OCI-LY7 (cell line): ENCODE results near the gene CCNO.

Source experiments
- CTCF ChIP-seq: fragments of 200-600 bp; sonication (generic); conservative IDR thresholded peaks from 2 replicates; pipeline ENCODE4 v1.5.1; 2014; ENCODE audit warnings: mild to moderate bottlenecking, antibody characterized with exemption, low read length, moderate library complexity, mixed read lengths
- EZH2phosphoT487 ChIP-seq: fragments of 200-600 bp; sonication (generic); IDR thresholded peaks from 2 replicates; pipeline ENCODE4 v1.6.1; 2018; ENCODE audit warnings: low read depth, borderline replicate concordance, mild to moderate bottlenecking, mixed run types, antibody characterized with exemption, low read length, moderate library complexity, mixed read lengths

GRCh38 chr5:55241746-55242145 lies 8.3 kb upstream of the CCNO start:
- no peak for TF ChIP-seq EZH2phosphoT487
- TF ChIP-seq CTCF = no peak
